GM19023 (cell line): ENCODE data around the gene RYR2.

ENCODE experiments used
- ATAC-seq: cut with Tn5 transposase; IDR thresholded peaks from one replicate; pipeline ENCODE4 v1.9.1; 2021; ENCODE audit warnings: mild to moderate bottlenecking, moderate library complexity; ENCODE audit not compliant: unreplicated experiment

The RYR2 gene

DNA sequence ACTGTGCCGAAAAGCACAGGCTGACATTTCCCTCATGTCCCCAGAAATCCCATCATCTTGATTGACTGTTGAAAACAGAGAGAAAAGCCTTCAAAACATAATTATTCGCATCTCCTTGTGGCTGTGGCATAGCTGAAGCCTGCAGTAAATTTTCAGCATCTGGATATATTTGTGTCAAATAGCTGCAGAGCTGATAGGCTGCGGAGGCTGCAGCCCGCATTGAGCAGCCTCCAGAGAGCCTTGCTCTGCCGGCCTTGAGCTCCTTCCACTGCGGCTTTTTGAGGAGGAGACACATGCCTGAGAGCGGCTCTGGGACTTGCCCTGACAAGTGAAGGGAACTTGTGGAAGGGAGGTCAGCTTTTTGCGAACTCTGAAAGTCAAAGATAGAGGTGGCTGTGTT is 144.7 kb downstream of the RYR2 start:
- ATAC-seq: no peak

GRCh38 chr1:237187842-237188241 is 145.9 kb downstream of the RYR2 start:
- no peak for ATAC-seq

GRCh38 chr1:237191403-237191802 is 149.4 kb downstream of the RYR2 start:
- no peak for ATAC-seq

DNA sequence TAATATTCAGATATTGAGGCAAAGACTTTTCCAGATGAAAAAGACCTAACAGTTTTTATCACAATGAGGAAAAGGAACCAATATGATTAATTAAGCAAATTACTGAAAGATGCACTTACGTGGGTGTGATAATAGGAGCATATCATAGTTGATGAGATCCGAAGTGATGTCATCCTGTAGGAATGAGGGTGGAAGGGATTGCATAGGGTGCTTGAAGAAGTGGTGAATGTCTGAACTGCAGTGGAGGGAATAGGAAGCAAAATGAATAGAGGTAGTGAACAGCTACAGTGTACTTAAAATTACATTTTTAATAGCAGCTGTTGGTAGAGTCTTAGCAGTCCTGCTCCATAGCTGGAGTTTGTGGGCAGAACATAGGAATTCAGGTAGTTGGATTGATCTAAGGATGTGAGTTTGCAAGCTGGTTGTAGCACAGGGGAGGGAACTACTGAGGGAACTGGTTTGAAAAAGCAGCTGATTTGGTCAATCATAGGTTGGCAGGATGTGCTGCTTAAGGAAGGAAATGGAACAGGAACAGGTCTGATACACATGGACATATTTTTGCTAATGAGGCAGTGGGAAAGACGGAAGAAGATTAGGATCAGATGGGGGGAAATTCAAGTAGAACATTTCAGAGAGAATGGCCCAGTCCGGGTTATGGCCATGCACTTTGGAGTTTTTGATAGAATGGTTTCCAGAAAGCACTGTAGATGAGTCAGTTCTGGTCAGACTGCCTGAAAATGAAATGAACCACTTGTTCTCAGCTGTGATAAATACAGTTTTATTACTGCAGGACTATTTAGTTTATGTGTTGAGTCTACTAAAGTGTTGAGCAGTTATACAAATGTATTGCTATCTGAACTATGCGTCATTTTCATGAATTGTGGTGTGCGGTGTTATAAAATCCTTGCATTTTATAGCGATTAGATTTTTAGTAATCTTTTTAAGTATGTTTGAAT is 155.8 kb downstream of the RYR2 start:
- ATAC-seq: no peak

DNA sequence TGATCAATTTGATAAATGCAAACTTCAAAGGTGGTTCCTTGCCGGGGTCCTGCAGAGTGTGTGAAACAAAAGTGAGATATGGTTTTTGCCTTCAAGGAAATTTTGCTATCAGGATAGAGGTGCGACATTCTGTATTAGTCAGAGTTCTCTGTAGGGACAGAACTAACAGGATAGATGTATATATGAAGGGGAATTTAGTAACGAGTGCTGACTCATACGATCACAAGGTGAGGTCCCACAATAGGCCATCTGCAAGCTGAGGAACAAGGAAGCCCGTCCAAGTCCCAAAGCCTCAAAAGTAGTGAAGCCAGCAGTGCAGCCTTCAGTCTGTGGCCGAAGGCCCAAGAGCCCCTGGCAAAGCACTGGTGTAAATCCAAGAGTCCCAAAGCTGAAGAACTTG is 157.0 kb downstream of the RYR2 start:
- no peak for ATAC-seq

DNA sequence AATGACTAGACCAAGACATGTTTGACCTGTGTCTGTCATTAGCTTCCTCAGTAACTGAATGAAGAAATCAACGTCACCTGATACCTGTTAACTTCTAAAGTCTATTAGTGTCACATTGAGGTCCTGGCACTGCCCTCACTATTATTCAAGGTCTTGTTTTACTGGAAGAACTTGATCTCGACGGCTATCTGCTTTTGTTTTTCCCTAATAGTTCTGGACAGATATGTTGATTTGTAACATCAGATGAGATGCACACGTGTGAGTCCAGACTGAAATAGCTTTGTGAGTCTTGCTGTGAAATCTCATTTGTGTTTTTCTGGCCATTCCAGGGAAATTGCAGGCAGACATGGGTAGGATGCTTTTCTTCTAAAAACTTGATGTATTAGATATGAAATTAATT is 159.2 kb downstream of the RYR2 start:
- no peak for ATAC-seq

DNA sequence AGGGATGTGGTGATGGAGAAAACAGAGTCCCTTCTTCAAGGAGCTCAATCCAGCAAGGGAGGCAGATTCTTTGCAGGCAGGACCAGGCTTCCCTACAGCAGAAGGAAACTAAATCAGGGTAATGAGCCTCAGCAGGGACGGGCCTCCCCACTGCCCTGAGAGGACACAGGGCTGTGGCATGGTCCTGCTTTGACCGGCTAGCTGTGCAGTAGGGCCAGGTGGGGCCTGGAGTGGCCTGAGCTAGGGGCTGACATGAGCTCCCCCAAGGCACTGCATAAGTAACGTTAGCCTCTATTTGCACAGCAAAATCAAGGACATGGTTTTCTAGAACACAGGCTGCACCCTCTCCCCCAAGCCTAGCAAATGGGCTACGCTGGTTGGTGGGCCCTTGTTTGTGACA is 162.9 kb downstream of the RYR2 start:
- ATAC-seq: no peak

DNA sequence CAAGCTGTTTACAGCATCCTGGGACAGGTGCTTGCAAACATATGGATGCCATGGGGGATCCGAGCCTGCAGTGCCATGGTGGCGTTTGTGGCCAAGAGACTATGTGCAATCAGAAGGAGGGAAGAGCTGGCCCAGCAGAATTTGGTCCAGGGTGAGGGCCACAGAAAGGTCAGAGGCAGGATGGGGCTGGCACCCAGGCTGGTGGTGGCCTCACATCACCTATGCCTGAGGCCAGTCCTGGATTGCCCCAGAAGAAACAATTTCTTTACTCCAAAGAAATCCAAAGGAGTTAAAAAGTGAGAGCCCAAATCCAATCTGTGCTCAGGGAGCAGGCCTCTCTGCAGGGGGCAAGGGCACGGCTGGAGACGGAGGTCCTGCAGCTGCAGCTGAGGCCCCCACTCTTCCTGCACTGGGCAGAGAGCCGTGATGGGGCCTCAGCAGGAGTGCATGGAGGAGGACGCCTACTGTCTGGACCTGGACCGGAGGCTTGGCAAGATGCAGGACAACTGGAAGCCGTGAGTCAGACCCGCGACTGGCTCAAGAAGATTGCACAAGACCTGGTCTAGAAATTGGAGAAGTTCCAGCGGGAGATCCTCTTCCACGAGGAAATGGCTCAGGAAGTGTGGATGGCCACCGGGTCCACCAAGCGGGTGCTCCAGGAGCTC is 163.5 kb downstream of the RYR2 start:
- no peak for ATAC-seq

DNA sequence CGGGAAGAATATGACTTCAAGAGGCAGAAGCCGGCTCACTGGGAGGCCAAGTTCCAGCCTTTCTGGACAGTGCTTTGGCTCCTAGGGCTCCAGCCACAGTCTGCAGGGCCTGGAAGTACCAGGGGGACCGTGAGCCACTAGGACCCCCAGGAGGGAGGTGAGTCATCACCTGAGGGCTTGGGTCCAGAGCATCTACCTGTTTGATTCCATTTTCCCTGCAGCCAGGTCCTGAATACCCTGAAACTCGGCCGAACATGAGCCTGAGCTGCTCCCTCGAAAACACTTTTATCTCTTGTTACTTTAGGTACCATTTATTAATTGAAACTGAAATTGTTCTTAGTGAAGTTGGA is 164.1 kb downstream of the RYR2 start:
- no peak for ATAC-seq

DNA sequence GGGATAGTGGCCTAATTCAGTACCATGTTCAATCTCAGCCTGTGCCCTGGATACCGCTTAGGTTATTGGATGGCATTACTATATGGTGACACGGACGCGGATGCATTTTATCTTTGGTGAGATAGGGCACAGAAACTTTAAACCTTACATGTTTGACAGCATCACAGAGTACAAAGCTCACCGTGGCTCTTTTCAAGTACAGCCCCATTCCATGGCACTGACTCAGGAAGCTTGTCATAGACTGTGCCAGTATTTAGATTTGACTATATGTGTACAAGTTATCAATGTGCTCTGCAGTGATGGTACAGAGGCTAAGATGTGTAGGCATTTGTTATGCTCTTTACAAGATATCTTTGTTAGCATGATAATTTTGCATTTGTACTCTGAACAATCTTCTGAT is 169.0 kb downstream of the RYR2 start:
- ATAC-seq: no peak

GRCh38 chr1:237211540-237211939 is 169.6 kb downstream of the RYR2 start:
- no peak for ATAC-seq

DNA sequence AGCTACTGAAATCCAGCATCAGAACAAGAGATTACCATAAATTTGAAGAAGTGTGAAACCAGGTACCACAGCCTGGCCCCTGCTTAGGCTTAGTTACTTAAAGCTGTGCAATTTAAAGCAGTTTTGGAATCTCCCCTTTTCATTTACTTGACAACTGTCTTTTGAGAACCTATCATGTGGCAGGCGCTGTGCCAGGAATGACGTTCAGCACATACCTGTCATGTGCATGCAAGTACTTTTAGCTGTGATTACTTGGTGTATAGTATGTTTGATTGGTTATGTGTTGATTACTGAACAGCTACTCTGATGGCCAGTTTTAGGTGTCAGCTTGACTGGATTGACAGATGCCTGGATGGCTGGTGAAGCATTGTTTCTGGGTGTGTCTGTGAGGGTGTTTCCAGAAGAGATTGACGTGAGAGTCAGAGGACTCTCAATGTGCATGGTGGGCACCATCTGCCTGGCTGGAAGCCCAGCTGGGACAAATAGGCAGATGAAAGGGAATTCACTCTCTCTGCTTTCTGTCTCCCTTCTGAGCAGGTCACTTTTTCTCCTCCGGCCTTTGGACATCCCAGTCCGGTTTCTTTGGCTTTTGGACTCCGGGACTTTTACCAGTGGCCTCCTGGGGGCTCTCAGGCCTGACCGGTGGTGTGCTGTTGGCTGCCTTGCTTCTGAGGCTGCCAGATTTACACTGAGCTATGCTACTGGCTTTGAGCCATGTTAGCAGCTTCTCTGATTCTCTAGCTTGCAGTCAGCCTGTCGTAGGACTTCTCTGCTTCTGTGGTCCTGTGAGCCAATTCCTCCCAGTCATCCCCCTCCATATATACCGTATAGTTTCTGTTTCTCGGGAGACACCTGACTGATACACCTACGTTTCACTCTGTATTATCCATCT is 178.0 kb downstream of the RYR2 start:
- no peak for ATAC-seq

GRCh38 chr1:237223419-237223818 is 181.4 kb downstream of the RYR2 start:
- no peak for ATAC-seq

- no peak for ATAC-seq
These were observed 184.4 kb downstream of the RYR2 start for GRCh38 chr1:237226177-237226944.

GRCh38 chr1:237227476-237227875 is 185.5 kb downstream of the RYR2 start:
- no peak for ATAC-seq

GRCh38 chr1:237228421-237228820 is 186.4 kb downstream of the RYR2 start:
- no peak for ATAC-seq

DNA sequence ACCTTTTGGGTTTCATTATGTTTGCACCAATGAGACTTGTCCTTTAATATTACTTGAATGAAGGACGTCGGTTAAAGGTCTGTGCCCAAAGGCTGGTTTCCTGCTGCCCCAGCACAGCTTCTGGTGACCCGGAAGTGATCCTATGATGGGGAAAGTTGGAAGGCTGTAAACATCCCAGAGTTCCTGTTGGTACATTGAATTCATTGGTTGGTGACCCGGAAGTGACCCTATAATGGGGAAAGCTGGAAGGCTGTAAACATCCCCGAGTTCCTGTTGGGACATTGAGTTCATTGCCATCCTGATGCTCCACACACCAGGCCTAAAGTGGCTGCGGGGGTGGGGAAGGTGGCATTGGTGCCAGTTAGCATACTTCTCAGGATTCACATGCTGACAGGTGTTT is 187.3 kb downstream of the RYR2 start:
- no peak for ATAC-seq

DNA sequence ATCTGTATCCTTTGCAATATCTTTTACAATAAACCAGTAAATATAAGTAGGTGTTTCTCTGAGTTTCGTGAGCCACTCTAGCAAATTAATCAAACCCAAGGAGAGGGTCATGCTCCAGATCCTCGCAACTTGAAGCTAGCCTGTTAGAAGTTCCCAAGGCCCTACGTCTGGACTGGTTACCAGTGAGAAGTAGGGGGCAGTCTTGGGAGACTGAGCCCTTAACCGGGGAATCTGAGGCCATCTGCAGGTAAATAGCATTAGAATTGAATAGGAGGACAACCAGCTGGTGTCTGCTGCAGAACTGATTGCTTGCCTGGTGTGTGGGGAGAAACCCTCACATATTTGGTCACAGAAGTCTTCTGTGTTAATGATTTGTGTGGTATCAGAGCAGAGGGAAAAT is 190.5 kb downstream of the RYR2 start:
- ATAC-seq: no peak

DNA sequence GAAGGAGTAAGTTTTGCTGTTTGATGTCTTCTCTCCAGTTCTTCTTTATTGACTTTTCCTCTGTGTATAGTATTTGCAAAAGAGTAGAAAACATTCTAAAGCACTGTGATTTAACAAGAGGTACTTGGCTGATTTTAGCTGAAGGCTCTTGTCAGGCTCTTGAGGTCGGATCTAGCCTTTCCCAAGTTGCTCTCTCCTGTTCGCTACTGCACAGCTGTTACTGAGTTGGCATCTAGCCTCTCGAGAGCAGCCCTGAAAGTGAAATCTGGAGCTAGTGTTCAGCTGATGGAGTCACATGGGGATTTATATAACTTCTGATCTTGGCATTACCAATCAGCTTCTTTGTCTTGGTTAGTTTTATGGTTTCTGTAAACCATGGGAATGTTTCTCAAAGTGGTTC is 193.1 kb downstream of the RYR2 start:
- no peak for ATAC-seq

GRCh38 chr1:237237721-237238120 is 195.7 kb downstream of the RYR2 start:
- ATAC-seq: no peak

GRCh38 chr1:237239248-237239647 is 197.3 kb downstream of the RYR2 start:
- ATAC-seq: no peak
